Measurements from ENCODE around the gene TUBAL3.
A peak's percentile ranks its signal among the peaks of the same experiment; 100 is the strongest.

Gene TUBAL3

GRCh38 chr10:5404208-5405041 lies at the start of gene TUBAL3:
Gene TUBAL3 (minus strand): TSS chr10:5404828. CDS start chr10:5404792, 36 bp downstream.
- DNase-seq = no peak

- no peak for DNase-seq
Measured at GRCh38 chr10:5453749-5454489, 49.3 kb upstream of the TUBAL3 start.

- DNase-seq = no peak
Measured at GRCh38 chr10:5450605-5451384, 46.2 kb upstream of the TUBAL3 start.

GRCh38 chr10:5449823-5450222 lies 45.2 kb upstream of the TUBAL3 start:
- DNase-seq = no peak

GRCh38 chr10:5449227-5449626 lies 44.6 kb upstream of the TUBAL3 start:
- no peak for DNase-seq

- DNase-seq = no peak
Measured at GRCh38 chr10:5448333-5449001, 43.8 kb upstream of the TUBAL3 start.

GRCh38 chr10:5447611-5448071 lies 43.0 kb upstream of the TUBAL3 start:
- no peak for DNase-seq

- DNase-seq = no peak
Measured at GRCh38 chr10:5447056-5447455, 42.4 kb upstream of the TUBAL3 start.

GRCh38 chr10:5446390-5446926 lies 41.8 kb upstream of the TUBAL3 start:
- peak; percentile 87 for DNase-seq

- no peak for DNase-seq
Measured at GRCh38 chr10:5445006-5445405, 40.4 kb upstream of the TUBAL3 start.

GRCh38 chr10:5443429-5443828 lies 38.8 kb upstream of the TUBAL3 start:
- no peak for DNase-seq

GRCh38 chr10:5442990-5443370 lies 38.4 kb upstream of the TUBAL3 start:
- DNase-seq = no peak

- no peak for DNase-seq
Measured at GRCh38 chr10:5442065-5442989, 37.7 kb upstream of the TUBAL3 start.

- no peak for DNase-seq
Measured at GRCh38 chr10:5441106-5441505, 36.5 kb upstream of the TUBAL3 start.

- DNase-seq = no peak
Measured at GRCh38 chr10:5440206-5440605, 35.6 kb upstream of the TUBAL3 start.

GRCh38 chr10:5435328-5435727 lies 30.7 kb upstream of the TUBAL3 start:
- DNase-seq = no peak

GRCh38 chr10:5434017-5434753 lies 29.6 kb upstream of the TUBAL3 start:
- DNase-seq = no peak

GRCh38 chr10:5433182-5433581 lies 28.6 kb upstream of the TUBAL3 start:
- no peak for DNase-seq

- no peak for DNase-seq
Measured at GRCh38 chr10:5428133-5428532, 23.5 kb upstream of the TUBAL3 start.

- DNase-seq = no peak
Measured at GRCh38 chr10:5424751-5425150, 20.1 kb upstream of the TUBAL3 start.

- no peak for DNase-seq
Measured at GRCh38 chr10:5423771-5424170, 19.1 kb upstream of the TUBAL3 start.

All from CD4-positive, alpha-beta T cell treated with Interferon gamma for 1 hour (primary cell).